IMR-90 (cell line): ENCODE data around the gene MCTP1. TPM values are rescaled to one million over a fixed set of nuclear protein-coding genes. Genes with fewer than 3 reads are reported as not detected.
"Not testable (repeated sequence)": the region's sequence is repeated elsewhere in the genome, so short reads cannot be mapped to it uniquely, and the experiment has no call there.

Source experiments
- ATAC-seq: fragments of 200-7000 bp; cut with Tn5 transposase; 2 replicates; pipeline ENCODE4 v1.9.1; 2020; ENCODE audit warnings: low read depth, mild to moderate bottlenecking, moderate library complexity
- BruUV-seq: library from RNA; stranded (reverse); fragments of 400-500 nt; replicated peaks from 2 replicates; lab custom pipeline; 2021; lab: Mats Ljungman, UMichigan
- CTCF ChIA-PET: fragments of 300-600 bp; formaldehyde crosslinking; extraction: SDS; loops from one replicate; lab custom pipeline; 2021; ENCODE audit warnings: antibody characterized with exemption; lab: Yijun Ruan, JAX
- POLR2A ChIA-PET: fragments of 300-600 bp; sonication (Branson Sonifier 250); formaldehyde crosslinking; loops from one replicate; lab custom pipeline; 2022; ENCODE audit warnings: antibody characterized with exemption; ENCODE audit not compliant: unreplicated experiment; lab: Charles Lee
- DNase-seq: peaks from one replicate; pipeline ENCODE4 v3.0.0; 2013
- H2AFZ ChIP-seq: replicated peaks from 2 replicates; pipeline ENCODE3; 2013; ENCODE audit warnings: low read length, mild to moderate bottlenecking; ENCODE audit not compliant: poor library complexity
- H2AK5ac ChIP-seq: 2 replicates; pipeline ENCODE4 v1.6.1; 2013; ENCODE audit warnings: low read depth, low read length, inconsistent platforms
- H2AK9ac ChIP-seq: replicated peaks from 2 replicates; pipeline ENCODE3; 2013; ENCODE audit warnings: mild to moderate bottlenecking, low read depth, low read length, moderate library complexity; ENCODE audit not compliant: poor library complexity
- H2BK120ac ChIP-seq: 2 replicates; pipeline ENCODE4 v1.6.1; 2013; ENCODE audit warnings: low read depth, low read length, inconsistent platforms
- H2BK15ac ChIP-seq: 3 replicates; pipeline ENCODE4 v1.6.1; 2013; ENCODE audit warnings: low read depth, low read length, inconsistent platforms
- H2BK20ac ChIP-seq: 2 replicates; pipeline ENCODE4 v1.6.1; 2013; ENCODE audit warnings: low read depth, mild to moderate bottlenecking, inconsistent platforms, low read length, moderate library complexity
- H2BK5ac ChIP-seq: 2 replicates; pipeline ENCODE4 v1.6.1; 2013; ENCODE audit warnings: mild to moderate bottlenecking, low read depth, low read length, inconsistent platforms; ENCODE audit not compliant: poor library complexity, severe bottlenecking
- H3K14ac ChIP-seq: replicated peaks from 2 replicates; pipeline ENCODE4 v1.6.1; 2013; ENCODE audit warnings: low read depth, low read length, inconsistent platforms
- H3K18ac ChIP-seq: 2 replicates; pipeline ENCODE4 v1.6.1; 2013; ENCODE audit warnings: low read depth, low read length, control low read depth
- H3K23ac ChIP-seq: 2 replicates; pipeline ENCODE4 v1.6.1; 2013; ENCODE audit warnings: low read depth, low read length, inconsistent platforms
- H3K27ac ChIP-seq: 2 replicates; pipeline ENCODE4 v1.5.1; 2013; ENCODE audit warnings: mild to moderate bottlenecking, control low read depth, low read length; ENCODE audit not compliant: insufficient read depth
- H3K27me3 ChIP-seq: 2 replicates; pipeline ENCODE4 v1.6.1; 2013; ENCODE audit warnings: low read length; ENCODE audit not compliant: control insufficient read depth, insufficient read depth
- H3K36me3 ChIP-seq: 2 replicates; pipeline ENCODE4 v1.6.1; 2013; ENCODE audit warnings: low read length, mixed read lengths; ENCODE audit not compliant: control insufficient read depth, insufficient read depth
- H3K4ac ChIP-seq: 2 replicates; pipeline ENCODE4 v1.6.1; 2013; ENCODE audit warnings: low read depth, low read length, inconsistent platforms
- H3K4me1 ChIP-seq: 2 replicates; pipeline ENCODE4 v1.6.1; 2013; ENCODE audit warnings: low read length, mixed read lengths; ENCODE audit not compliant: control insufficient read depth, insufficient read depth
- H3K4me2 ChIP-seq: 2 replicates; pipeline ENCODE4 v1.6.1; 2013; ENCODE audit warnings: low read depth, mild to moderate bottlenecking, control low read depth, low read length, moderate library complexity
- H3K4me3 ChIP-seq: 2 replicates; pipeline ENCODE4 v1.5.1; 2013; ENCODE audit warnings: low read depth, mild to moderate bottlenecking, control low read depth, low read length, moderate library complexity; ENCODE audit not compliant: insufficient read depth
- H3K56ac ChIP-seq: 2 replicates; pipeline ENCODE4 v1.6.1; 2013; ENCODE audit warnings: low read length, inconsistent platforms; ENCODE audit not compliant: insufficient read depth; ENCODE audit errors: extremely low read depth
- H3K79me1 ChIP-seq, 2 experiments: 2 replicates each; pipeline ENCODE4 v1.6.1; 2013; ENCODE audit warnings: low read length in 2 of 2, inconsistent platforms in 1 of 2, low read depth in 1 of 2
- H3K9ac ChIP-seq: 2 replicates; pipeline ENCODE4 v1.6.1; 2013; ENCODE audit warnings: low read depth, low read length, control low read depth
- H3K9me1 ChIP-seq: 2 replicates; pipeline ENCODE4 v1.6.1; 2013; ENCODE audit warnings: low read length, inconsistent platforms; ENCODE audit not compliant: insufficient read depth
- H3K9me3 ChIP-seq: 2 replicates; pipeline ENCODE4 v1.6.1; 2013; ENCODE audit warnings: low read length; ENCODE audit not compliant: control insufficient read depth, insufficient read depth
- H4K20me1 ChIP-seq: 2 replicates; pipeline ENCODE4 v1.6.1; 2013; ENCODE audit warnings: low read length, inconsistent platforms; ENCODE audit not compliant: insufficient read depth
- H4K5ac ChIP-seq: 2 replicates; pipeline ENCODE4 v1.6.1; 2013; ENCODE audit warnings: mild to moderate bottlenecking, low read depth, low read length, control low read depth
- H4K8ac ChIP-seq, 2 experiments: 2 replicates each; pipeline ENCODE4 v1.6.1; 2013; ENCODE audit warnings: low read depth in 2 of 2, low read length in 2 of 2, control low read depth in 1 of 2, inconsistent platforms in 1 of 2
- H4K91ac ChIP-seq: 2 replicates; pipeline ENCODE4 v1.6.1; 2013; ENCODE audit warnings: low read depth, low read length, inconsistent platforms; ENCODE audit not compliant: insufficient read depth
- MAFK ChIP-seq: IDR thresholded peaks from 2 replicates; pipeline ENCODE4 v1.6.1; 2012; ENCODE audit warnings: low read depth, low read length, improper control_type of control experiment
- MAZ ChIP-seq: IDR thresholded peaks from 2 replicates; pipeline ENCODE4 v1.6.1; 2012; ENCODE audit warnings: low read depth, mild to moderate bottlenecking, low read length, improper control_type of control experiment, moderate library complexity, borderline replicate concordance
- RCOR1 ChIP-seq: IDR thresholded peaks from 2 replicates; pipeline ENCODE4 v1.6.1; 2012; ENCODE audit warnings: mild to moderate bottlenecking, low read length, improper control_type of control experiment; ENCODE audit not compliant: insufficient replicate concordance
- SMC3 ChIP-seq: fragments of 150-350 bp; IDR thresholded peaks from 2 replicates; pipeline ENCODE4 v1.6.1; 2016; ENCODE audit warnings: low read depth, mild to moderate bottlenecking, antibody characterized with exemption, low read length, moderate library complexity
- WGBS, 2 experiments: methylation state at CpG; one replicate each; pipeline versions ENCODE4 v1.1.5 to v1.1.7; 2013; ENCODE audit warnings: missing lambda C conversion rate in 2 of 2; ENCODE audit not compliant: insufficient read length in 1 of 2; ENCODE audit errors: extremely low coverage in 2 of 2; 5-methylcytosine and 5-hydroxymethylcytosine counted together
- dilution Hi-C: fragments of 300-500 bp; cut with HindIII; formaldehyde crosslinking; loops from one replicate; pipeline ENCODE4 v1.14.3; 2018; ENCODE audit warnings: low sequenced_read_pairs; ENCODE audit not compliant: unreplicated experiment
- in situ Hi-C: fragments of 300-500 bp; cut with MboI; formaldehyde crosslinking; loops from 3 replicates; pipeline ENCODE4 v1.14.3; 2019; ENCODE audit warnings: low sequenced_read_pairs, inconsistent platforms, mixed read lengths
- intact Hi-C: fragments of 100-400 bp; cut with micrococcal nuclease; formaldehyde crosslinking; loops from 2 replicates; pipeline ENCODE4 v1.10.0; 2022
- polyA plus RNA-seq, 3 experiments: library from polyadenylated mRNA; depleted of rRNA; stranded (reverse); fragments of >200 nt; gene quantifications; 2 replicates each; pipeline ENCODE4 v1.2.3, GENCODE V29; 2012; ENCODE audit warnings: low replicate concordance in 1 of 3
- total RNA-seq: library from RNA; depleted of rRNA; stranded (reverse); fragments of >200 nt; gene quantifications from 2 replicates; pipeline ENCODE4 v1.2.3, GENCODE V29; 2012

MCTP1 gene
- total and polyA plus RNA-seq, 2 of the 4 experiments (the other 2 are of a cell fraction): 0.21 TPM; not detected in 1

- ChIA-PET POLR2A (interaction anchor here (0.7 kb wide), 1 partner anchor 125 kb away, joined by 3 read pairs; no protein-coding TSS in a partner anchor), CTCF (no interaction called here)
- Histone ChIP-seq H3K56ac (no peak overlapping the region), H3K9ac (no peak overlapping the region), H2AFZ (no peak overlapping the region), H3K14ac (no peak overlapping the region), H3K27me3 (no peaks in the 10 kb centered on the region), H2BK5ac (no peak overlapping the region), H4K5ac (no peak overlapping the region), H3K9me1 (no peaks in the 10 kb centered on the region), H3K9me3 (no peaks in the 10 kb centered on the region), H3K4me2 (no peak overlapping the region), H2AK9ac (no peak overlapping the region), H3K18ac (no peak overlapping the region), H4K91ac (no peak overlapping the region), H2AK5ac (no peak overlapping the region), H2BK15ac (no peak overlapping the region), H3K4me3 (no peak overlapping the region), H3K79me1 (no peaks in the 10 kb centered on the region), H3K36me3 (no peaks in the 10 kb centered on the region), H3K4me1 (no peaks in the 10 kb centered on the region), H2BK120ac (no peak overlapping the region), H2BK20ac (no peak overlapping the region), H4K20me1 (no peaks in the 10 kb centered on the region), H3K23ac (no peak overlapping the region), H3K27ac (no peak overlapping the region), H3K4ac (no peak overlapping the region), H4K8ac (no peak overlapping the region)
- intact Hi-C loops (no loop called here), dilution Hi-C loops (no loop called here), in situ Hi-C loops (no loop called here)
- no peak for ATAC-seq
- no TSS peak for BruUV-seq
- no peak for TF ChIP-seq MAZ
- no peak for TF ChIP-seq RCOR1
- no peak for TF ChIP-seq MAFK
- TF ChIP-seq SMC3: no peak
- no peak for DNase-seq
These were observed 136.4 kb downstream of the MCTP1 start for GRCh38 chr5:95148453-95148852.

DNA sequence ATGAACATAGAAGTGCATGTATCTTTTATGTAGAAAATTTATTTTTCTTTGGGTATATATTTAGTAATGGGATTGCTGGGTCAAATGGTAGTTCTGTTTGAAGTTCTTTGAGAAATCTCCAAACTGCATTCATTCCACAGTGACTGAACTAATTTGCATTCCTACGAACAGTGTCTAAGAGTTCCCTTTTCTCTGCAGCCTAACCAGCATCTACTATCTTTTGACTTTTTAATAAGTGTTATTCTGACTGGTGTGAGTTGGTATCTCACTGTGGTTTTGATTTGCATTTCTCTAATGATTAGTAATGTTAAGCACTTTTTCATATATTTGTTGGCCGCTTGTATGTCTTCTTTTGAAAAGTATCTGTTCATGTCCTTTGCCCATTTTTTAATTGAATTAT, 141.0 kb downstream of the MCTP1 start:
- H3K56ac ChIP-seq, H2AK5ac ChIP-seq, H3K18ac ChIP-seq, DNase-seq, H3K14ac ChIP-seq, H3K4ac ChIP-seq, ATAC-seq, H2BK120ac ChIP-seq, H3K4me2 ChIP-seq, H2AK9ac ChIP-seq, in situ Hi-C loops, H2BK5ac ChIP-seq, H2BK15ac ChIP-seq, H3K79me1 ChIP-seq, H2AFZ ChIP-seq, H3K4me3 ChIP-seq, H4K91ac ChIP-seq, H4K20me1 ChIP-seq, H4K8ac ChIP-seq, H3K9me1 ChIP-seq, H3K23ac ChIP-seq, dilution Hi-C loops, H3K27ac ChIP-seq, H2BK20ac ChIP-seq, BruUV-seq, H4K5ac ChIP-seq, H3K4me1 ChIP-seq, H3K9me3 ChIP-seq, POLR2A ChIA-PET, intact Hi-C loops, H3K9ac ChIP-seq, H3K27me3 ChIP-seq, H3K36me3 ChIP-seq, CTCF ChIA-PET: not testable (repeated sequence)
- no CpG with 5 or more reads among the region's 2 CpGs for WGBS, 2 experiments
